Endothelial cell of umbilical vein (primary cell): Measurements from ENCODE around the gene IGHMBP2. TPM values are rescaled to one million over a fixed set of nuclear protein-coding genes. Genes with fewer than 3 reads are reported as not detected.

Source experiments
- BruUV-seq: library from RNA; stranded (reverse); fragments of 400-500 nt; replicated peaks from 2 replicates; lab custom pipeline; 2021; lab: Mats Ljungman, UMichigan
- CTCF ChIA-PET: fragments of 300-600, 350-600 bp; sonication (Branson Sonifier 250); formaldehyde crosslinking; loops from one replicate; lab custom pipeline; 2021; ENCODE audit warnings: antibody characterized with exemption, inconsistent platforms; lab: Charles Lee
- POLR2A ChIA-PET: fragments of 300-600, 350-600 bp; sonication (Branson Sonifier 250); formaldehyde crosslinking; loops from one replicate; lab custom pipeline; 2021; ENCODE audit warnings: antibody characterized with exemption, inconsistent platforms; lab: Charles Lee
- DNase-seq: peaks from one replicate; pipeline ENCODE4 v3.0.0-alpha.2; 2011; ENCODE audit warnings: low read depth, low spot score
- FAIRE-seq: peaks from 2 replicates; lab custom pipeline; 2011; peaks lifted over from hg19 to GRCh38; lab: Jason Lieb, UNC
- H2AFZ ChIP-seq: 2 replicates; pipeline ENCODE4 v1.6.0; 2012; ENCODE audit warnings: low read depth, low read length, control low read depth, inconsistent platforms
- H3K27ac ChIP-seq: 2 replicates; pipeline ENCODE4 v1.5.1; 2011; ENCODE audit warnings: low read depth, mild to moderate bottlenecking, control low read depth, low read length, moderate library complexity; ENCODE audit not compliant: insufficient read depth
- H3K27me3 ChIP-seq, 2 experiments: 2 replicates each; pipeline versions ENCODE4 v1.6.0 to v1.6.1; 2011; ENCODE audit warnings: low read length in 2 of 2, mixed read lengths in 1 of 2; ENCODE audit not compliant: control insufficient read depth in 2 of 2, insufficient read depth in 2 of 2
- H3K36me3 ChIP-seq, 2 experiments: 2 replicates in 1 of 2; 3 replicates in 1 of 2; pipeline ENCODE4 v1.5.1; 2011; ENCODE audit warnings: low read length in 2 of 2, mild to moderate bottlenecking in 1 of 2, moderate library complexity in 1 of 2; ENCODE audit not compliant: control insufficient read depth in 2 of 2, insufficient read depth in 2 of 2; ENCODE audit errors: extremely low read depth in 1 of 2
- H3K4me1 ChIP-seq: 3 replicates; pipeline ENCODE4 v1.5.1; 2011; ENCODE audit warnings: mild to moderate bottlenecking, low read length; ENCODE audit not compliant: control insufficient read depth, insufficient read depth; ENCODE audit errors: extremely low read depth
- H3K4me2 ChIP-seq: 2 replicates; pipeline ENCODE4 v1.6.1; 2011; ENCODE audit warnings: low read length, control low read depth, mixed read lengths; ENCODE audit not compliant: insufficient read depth
- H3K4me3 ChIP-seq, 3 experiments: fragments of 200-600 bp in 1 of 3; sonication (generic), shearing (Covaris generic) in 1 of 3; replicated peaks in 1 of 3; 2 replicates each; pipeline ENCODE4 v1.5.1; 2011 to 2016; ENCODE audit warnings: control low read depth in 3 of 3, low read length in 3 of 3, mild to moderate bottlenecking in 2 of 3, inconsistent platforms in 1 of 3, low read depth in 1 of 3, moderate library complexity in 1 of 3; ENCODE audit not compliant: insufficient read depth in 1 of 3
- H3K79me2 ChIP-seq: 2 replicates; pipeline ENCODE4 v1.6.0; 2012; ENCODE audit warnings: low read length, inconsistent platforms; ENCODE audit not compliant: control insufficient read depth, insufficient read depth
- H3K9ac ChIP-seq: replicated peaks from 2 replicates; pipeline ENCODE3; 2011; ENCODE audit warnings: low read length, control low read depth; ENCODE audit not compliant: insufficient read depth; ENCODE audit errors: extremely low read depth
- H3K9me1 ChIP-seq: replicated peaks from 3 replicates; pipeline ENCODE4 v1.6.0; 2011; ENCODE audit warnings: mild to moderate bottlenecking, low read length; ENCODE audit not compliant: control insufficient read depth, insufficient read depth; ENCODE audit errors: extremely low read depth
- H3K9me3 ChIP-seq: replicated peaks from 2 replicates; pipeline ENCODE4 v1.5.1; 2012; ENCODE audit warnings: low read length, inconsistent platforms; ENCODE audit not compliant: control insufficient read depth, insufficient read depth
- H4K20me1 ChIP-seq: replicated peaks from 2 replicates; pipeline ENCODE3; 2011; ENCODE audit warnings: mild to moderate bottlenecking, low read length; ENCODE audit not compliant: control insufficient read depth, insufficient read depth; ENCODE audit errors: extremely low read depth
- CTCF ChIP-seq, 2 donors: IDR thresholded peaks; 1 replicate in 1 of 2; 2 replicates in 1 of 2; pipeline ENCODE4 v1.5.1; 2011; ENCODE audit warnings: low read length in 2 of 2, mild to moderate bottlenecking in 2 of 2, moderate library complexity in 2 of 2, control low read depth in 1 of 2, inconsistent platforms in 1 of 2, low read depth in 1 of 2; ENCODE audit not compliant: insufficient read depth in 1 of 2; ENCODE audit errors: extremely low read depth in 1 of 2
- EZH2 ChIP-seq: IDR thresholded peaks from 2 replicates; pipeline ENCODE4 v1.6.1; 2012; ENCODE audit warnings: borderline replicate concordance, low read depth, mild to moderate bottlenecking, moderate library complexity, low read length, inconsistent platforms; ENCODE audit not compliant: severe bottlenecking
- FOS ChIP-seq: IDR thresholded peaks from 2 replicates; pipeline ENCODE4 v1.6.1; 2011; ENCODE audit warnings: mild to moderate bottlenecking, low read length, moderate library complexity, borderline replicate concordance; ENCODE audit not compliant: insufficient read depth
- GATA2 ChIP-seq: IDR thresholded peaks from 2 replicates; pipeline ENCODE4 v1.7.0; 2011; ENCODE audit warnings: low read depth, mild to moderate bottlenecking, moderate library complexity, mixed read lengths, low read length; ENCODE audit not compliant: insufficient read length, insufficient read depth
- JUN ChIP-seq: IDR thresholded peaks from 2 replicates; pipeline ENCODE4 v1.6.1; 2011; ENCODE audit warnings: borderline replicate concordance, low read depth; ENCODE audit not compliant: insufficient read length, insufficient read depth
- MYC ChIP-seq: IDR thresholded peaks from one replicate; pipeline ENCODE4 v1.6.1; 2011; ENCODE audit warnings: mild to moderate bottlenecking, low read depth, low read length
- POLR2A ChIP-seq: IDR thresholded peaks from 2 replicates; pipeline ENCODE4 v1.6.1; 2012; ENCODE audit warnings: low read depth, mild to moderate bottlenecking, control low read depth, low read length
- POLR2AphosphoS5 ChIP-seq: IDR thresholded peaks from 2 replicates; pipeline ENCODE4 v1.6.1; 2012; ENCODE audit warnings: low read depth, mild to moderate bottlenecking, control low read depth, low read length, moderate library complexity; ENCODE audit not compliant: insufficient read depth
- dilution Hi-C: fragments of 300-500 bp; cut with MboI; formaldehyde crosslinking; loops from one replicate; pipeline ENCODE4 v1.15.0; 2019; ENCODE audit warnings: low sequenced_read_pairs; ENCODE audit not compliant: extremely low pct_ligation_motif_present
- intact Hi-C: fragments of 100-400 bp; cut with micrococcal nuclease; formaldehyde crosslinking; loops from one replicate; pipeline ENCODE4 v1.10.0; 2022
- polyA plus RNA-seq, 4 experiments: library from polyadenylated mRNA; depleted of rRNA in 3 of 4; stranded (reverse) in 3 of 4; unstranded in 1 of 4; fragments of >200 nt; gene quantifications; 2 replicates each; pipeline versions ENCODE4 v1.2.1 to v1.2.3, GENCODE V29; 2011 to 2012; ENCODE audit warnings: missing spikeins in 1 of 4
- total RNA-seq: library from RNA; stranded (reverse); gene quantifications from 2 replicates; pipeline ENCODE4 v1.2.3, GENCODE V29; 2021
- TF ChIP-seq, protein P1 (sequence below): IDR thresholded peaks from 2 replicates; pipeline ENCODE4 v1.6.1; 2011; ENCODE audit not compliant: insufficient read depth, insufficient read length

IGHMBP2 gene
- total and polyA plus RNA-seq, 2 donors (not counting 3 experiments of a cell fraction or from before 2014, with no cell fraction given): 10.9 to 25.1 TPM

DNA sequence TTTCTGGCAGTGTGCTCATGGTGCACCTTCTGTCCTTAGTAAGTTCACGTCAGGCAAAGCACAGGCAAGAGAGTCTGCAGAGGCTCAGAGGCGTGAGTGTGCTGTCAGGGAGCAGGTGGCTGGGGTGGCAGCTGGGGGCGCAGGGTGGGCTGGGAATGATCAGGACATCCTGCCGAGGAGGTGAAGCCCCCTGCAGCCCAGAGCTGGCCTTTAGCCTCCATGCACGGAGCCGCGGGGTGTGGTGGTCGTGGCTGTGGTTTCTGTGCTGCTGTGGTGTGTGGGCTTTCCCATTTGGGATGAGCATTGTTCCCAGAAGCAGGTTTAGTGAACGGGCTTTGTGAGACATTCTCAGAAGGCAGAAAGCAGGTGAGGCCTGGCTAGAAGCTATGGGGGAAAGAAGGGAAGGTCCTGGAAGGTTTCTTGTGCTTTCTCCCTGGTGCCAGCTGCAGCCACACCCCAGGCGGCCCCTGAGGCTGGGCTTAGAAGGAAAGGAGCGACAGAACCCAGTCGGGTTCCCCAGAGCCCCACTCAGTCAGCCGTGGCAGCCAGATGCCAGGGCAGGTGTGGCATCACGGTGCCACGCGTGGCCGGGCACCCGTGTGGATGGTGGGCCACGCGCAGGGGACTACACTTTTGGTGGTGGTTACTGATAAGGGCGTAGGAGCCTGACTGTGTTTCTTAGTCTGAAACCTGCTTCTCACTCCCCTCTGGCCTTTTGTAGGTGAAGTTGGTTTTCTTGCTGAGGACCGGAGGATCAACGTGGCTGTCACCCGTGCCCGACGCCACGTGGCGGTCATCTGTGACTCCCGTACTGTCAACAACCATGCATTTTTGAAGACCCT lies 32.0 kb downstream of the IGHMBP2 start:
- intact Hi-C loops (no loop called here), dilution Hi-C loops (no loop called here)
- no peak overlapping the region for H3K27ac ChIP-seq
- H2AFZ ChIP-seq: no peak overlapping the region
- CTCF ChIA-PET: no interaction called here
- POLR2A ChIA-PET: no interaction called here
- FAIRE-seq (no peak), DNase-seq (no peak)
- no peaks in the 10 kb centered on the region for H4K20me1 ChIP-seq
- H3K9ac ChIP-seq: no peak overlapping the region
- H3K4me1 ChIP-seq: no peaks in the 10 kb centered on the region
- H3K9me3 ChIP-seq: no peaks in the 10 kb centered on the region
- no peak overlapping the region for H3K4me2 ChIP-seq
- H3K27me3 ChIP-seq: no peaks in the 10 kb centered on the region
- H3K79me2 ChIP-seq: no peaks in the 10 kb centered on the region
- TF ChIP-seq, protein P1, sequence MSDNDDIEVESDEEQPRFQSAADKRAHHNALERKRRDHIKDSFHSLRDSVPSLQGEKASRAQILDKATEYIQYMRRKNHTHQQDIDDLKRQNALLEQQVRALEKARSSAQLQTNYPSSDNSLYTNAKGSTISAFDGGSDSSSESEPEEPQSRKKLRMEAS: no peak
- no peak for TF ChIP-seq CTCF (IDR thresholded peaks at IDR 0.05; ENCODE audit: extremely low read depth in 1 of 2, insufficient read depth in 1 of 2, low read depth in 1 of 2, low read length in 2 of 2)
- no peak for TF ChIP-seq FOS
- no peak for TF ChIP-seq POLR2A
- no peak for TF ChIP-seq EZH2
- no peak for TF ChIP-seq POLR2AphosphoS5
- no peak for TF ChIP-seq MYC
- no peak for TF ChIP-seq GATA2
- TF ChIP-seq JUN: no peak
- H3K4me3 ChIP-seq: no peak overlapping the region
- peaks cover 0 to 47% of the 10 kb centered on the region in 2 experiments for H3K36me3 ChIP-seq
- no TSS peak for BruUV-seq
- H3K9me1 ChIP-seq: no peaks in the 10 kb centered on the region
